ELR (cell line): Measurements from ENCODE around the gene PSMG3.

Experiments used
- DNase-seq: peaks from one replicate; pipeline ENCODE4 v3.0.0-alpha.2; 2015; ENCODE audit warnings: low read depth

The PSMG3 gene, protein sequence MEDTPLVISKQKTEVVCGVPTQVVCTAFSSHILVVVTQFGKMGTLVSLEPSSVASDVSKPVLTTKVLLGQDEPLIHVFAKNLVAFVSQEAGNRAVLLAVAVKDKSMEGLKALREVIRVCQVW

DNA sequence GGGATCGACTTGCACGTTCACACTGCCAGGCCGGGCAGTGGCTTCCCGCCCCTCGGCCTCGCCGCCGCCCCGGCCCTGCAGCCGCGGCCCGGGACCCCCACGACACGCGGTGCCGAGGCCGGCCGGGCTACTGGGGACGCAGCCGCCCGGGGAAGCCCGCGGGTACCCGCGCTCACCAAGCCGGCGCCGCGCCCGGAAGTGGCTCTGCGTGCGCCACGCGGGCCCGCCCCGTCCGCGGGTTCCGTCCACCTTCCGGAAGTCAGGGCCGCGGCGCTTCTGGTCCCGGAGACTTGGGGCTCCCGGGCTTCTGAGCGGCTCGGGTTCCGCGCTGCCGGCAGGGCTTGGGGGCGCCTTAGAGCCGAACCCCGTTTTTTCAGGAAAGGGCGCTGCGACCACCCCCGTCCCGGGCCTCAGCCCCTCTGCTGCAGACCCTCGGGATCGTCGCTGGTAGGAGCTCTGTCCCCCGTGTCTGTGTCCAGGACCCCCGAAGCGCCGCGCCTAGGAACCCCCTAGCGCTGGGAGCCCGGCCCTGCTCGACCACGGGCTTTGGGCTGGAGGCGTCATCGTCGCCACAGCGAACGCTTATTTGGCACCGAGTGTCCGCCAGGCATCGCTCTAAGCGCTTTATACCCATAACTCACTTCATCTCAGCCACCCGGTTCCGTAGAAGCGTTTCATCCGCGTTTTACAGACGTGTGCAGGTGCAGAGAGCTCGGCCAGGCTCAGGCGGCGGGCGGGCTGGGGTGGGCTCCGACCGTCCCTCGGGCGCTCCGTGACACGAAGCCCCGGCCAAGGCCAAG is at the start of gene PSMG3:
Gene PSMG3 (minus strand): TSS at position 200 of the 800 bp plus-strand sequence. CDS start 693 bp downstream, outside the sequence.
- peak; percentile 97 for DNase-seq

DNA sequence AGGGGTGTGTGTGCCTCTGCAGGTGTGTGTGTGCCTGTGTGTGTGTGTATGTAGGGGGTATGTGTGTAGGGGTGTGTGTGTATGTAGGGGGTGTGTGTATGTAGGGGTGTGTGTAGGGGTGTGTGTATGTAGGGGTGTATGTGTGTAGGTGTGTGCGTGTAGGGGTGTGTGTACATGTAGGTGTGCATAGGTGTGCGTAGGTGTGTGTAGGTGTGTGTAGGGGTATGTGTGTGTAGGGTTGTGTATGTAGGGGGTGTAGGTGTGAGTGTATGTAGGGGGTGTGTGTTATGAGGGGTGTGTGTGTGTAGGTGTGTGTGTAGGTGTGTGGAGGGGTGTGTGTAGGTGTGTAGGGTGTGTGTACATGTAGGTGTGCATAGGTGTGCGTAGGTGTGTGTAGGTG is 48.6 kb upstream of the PSMG3 start:
- DNase-seq: no peak

DNA sequence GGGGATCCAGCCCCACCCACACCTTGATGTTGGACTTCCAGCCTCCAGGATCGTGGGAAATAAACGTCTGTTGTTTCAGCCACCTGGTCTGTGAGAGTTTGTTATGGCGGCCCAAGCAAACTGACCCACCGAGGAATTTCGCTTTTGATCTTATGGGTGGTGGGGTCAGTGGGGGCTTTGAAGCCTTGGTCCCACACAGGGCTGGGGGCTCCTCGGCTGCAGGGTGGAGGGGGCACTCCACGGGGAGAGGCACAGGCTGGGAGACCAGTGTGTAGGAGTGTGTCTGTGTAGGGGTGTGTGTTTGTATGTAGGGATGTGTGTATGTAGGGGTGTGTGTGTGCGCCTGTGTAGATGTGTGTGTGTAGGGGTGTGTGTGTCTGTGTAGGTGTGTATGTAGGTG is 48.1 kb upstream of the PSMG3 start:
- DNase-seq: no peak

DNA sequence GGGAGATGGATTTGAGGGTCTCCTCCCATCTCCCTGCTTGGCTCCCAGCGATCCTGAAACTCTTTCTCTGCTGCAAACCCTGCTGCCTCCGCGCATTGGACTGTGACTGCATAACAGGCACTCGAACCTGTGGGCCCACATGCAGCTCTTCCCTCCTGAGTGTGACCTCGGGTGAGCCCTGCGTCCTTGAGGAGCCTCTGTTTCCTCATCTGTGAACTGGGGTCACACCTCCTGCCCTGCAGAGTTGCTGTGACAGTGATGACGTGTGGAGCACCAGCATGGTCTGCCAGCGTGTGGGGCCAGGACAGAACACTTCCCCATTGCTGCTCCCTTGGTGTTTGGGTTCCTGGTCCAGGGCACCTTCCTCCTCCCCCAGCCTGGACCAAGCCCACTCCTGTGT is 46.9 kb upstream of the PSMG3 start:
- no peak for DNase-seq

DNA sequence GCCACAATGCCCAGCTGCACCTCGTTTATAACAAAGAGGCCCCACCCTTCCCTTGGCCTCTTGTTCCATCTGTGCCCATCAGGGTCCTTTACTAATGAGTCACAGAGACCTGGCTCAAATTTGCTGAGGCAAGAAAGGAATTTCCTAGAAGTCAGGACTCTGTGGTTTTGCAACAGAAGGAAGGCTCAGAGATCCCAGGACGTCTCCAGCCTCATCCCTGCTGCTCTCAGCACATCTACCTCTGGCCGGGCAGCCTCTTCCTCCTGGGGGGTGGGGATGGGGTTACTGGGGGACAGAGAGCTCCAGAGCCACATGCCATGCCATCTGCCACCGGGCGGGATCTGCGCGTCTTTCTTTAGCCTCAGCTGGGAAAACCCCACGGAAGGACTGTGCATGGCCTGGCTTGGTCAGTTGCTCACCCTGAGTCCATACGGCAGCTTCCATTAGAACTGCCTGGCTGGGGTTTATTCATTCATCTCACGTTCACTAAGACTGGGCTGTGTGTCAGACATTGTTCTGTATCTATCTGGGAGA is 41.9 kb upstream of the PSMG3 start:
- DNase-seq: peak; percentile 85

DNA sequence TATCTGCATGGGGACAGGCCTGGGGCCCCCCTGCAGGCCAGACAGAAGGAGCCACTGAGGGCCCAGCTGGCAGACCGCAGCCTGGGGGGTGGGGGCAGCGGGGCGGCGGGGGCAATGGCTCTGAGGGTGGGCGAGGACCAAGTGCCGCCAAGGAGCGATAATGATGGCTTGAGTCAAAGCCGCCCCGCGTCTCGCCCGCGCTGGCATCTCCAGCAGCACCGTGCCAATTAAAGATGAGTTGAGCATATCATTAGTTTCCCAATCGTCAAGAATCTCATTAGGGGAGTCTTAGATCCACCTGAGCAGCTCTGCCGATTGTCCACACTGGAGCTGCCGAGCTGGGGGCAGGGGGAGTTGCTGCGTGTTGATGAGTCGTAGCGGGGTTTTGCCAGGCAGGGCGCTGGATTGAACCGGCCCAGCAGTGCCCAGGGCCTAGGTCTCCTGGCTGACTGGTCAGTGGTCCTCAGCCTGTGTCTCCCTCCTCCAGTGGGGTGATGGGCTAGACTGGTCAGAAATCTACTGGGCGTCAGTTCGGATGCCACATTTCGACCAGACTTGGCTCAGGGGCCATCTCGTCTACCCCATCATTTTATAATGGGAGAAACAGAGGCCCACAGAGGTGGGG is 41.0 kb upstream of the PSMG3 start:
- no peak for DNase-seq

DNA sequence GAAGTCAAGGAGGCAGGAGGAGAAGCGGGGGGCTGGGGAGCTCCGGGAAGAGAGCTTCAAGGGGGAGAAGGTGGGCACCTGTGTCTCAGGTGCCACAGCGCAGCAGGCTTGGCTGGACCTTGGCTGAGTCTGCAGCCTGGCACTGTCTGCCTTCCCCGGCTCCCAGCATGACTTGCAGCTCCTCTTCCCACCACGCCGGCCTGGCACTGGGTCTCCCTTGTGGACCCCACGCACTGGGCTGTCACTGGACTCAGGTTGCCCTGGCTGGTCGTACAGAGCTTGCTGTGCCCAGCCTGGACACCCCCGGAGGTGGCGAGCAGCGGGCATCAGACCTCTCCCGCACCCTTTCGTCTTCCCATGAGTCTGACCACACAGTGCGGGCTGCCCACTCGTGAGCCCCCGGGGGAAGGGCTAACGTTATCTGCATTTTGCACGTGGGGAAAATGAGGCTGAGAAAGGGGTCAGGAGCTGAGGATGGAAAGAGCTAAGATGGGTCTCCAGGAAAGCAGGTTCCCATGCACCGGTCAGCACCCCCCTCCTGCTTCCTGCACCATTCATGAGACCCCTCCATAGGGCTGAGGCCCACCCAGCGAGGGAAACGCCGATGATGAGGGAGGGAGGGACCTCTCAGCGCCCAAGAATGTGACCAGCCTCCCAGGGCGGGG is 40.3 kb upstream of the PSMG3 start:
- DNase-seq: no peak

DNA sequence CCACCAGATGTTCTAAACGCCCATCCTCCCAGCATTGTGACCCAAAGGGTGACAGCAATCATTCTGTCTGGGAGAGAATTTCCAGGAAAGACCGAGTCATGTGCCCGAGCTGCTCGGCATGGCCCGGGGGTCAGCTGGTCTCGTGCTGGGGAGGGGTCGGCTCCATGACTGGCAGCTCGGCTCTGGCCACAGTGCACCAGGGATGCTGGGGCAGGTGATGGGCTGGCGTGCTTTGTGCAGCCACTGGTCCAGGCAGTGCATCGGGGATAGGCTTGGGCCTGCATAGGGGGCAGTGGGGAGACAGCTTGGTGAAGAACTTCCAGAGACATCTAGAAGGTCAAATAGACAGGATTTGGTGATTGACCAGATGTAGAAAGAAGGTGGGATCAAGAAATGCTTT is 39.2 kb upstream of the PSMG3 start:
- no peak for DNase-seq

DNA sequence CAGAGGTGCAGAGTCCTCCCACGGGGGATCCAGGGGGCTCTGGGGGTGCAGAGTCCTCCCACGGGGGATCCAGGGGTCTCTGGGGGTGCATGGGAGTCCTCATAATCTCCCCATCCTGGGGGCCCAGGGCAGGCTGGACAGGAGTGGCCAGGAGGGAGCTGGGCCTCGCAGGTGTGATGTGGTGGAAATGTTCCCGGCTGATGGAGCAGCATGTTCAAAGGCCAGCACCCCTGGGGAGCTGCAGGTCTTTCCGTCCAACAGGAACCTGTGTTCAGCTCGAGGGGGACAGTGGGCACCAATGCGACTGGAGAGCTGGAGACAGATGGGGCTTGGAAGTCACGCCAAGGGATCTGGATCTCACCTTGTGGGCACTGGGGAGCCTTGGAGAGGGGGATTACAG is 38.5 kb upstream of the PSMG3 start:
- no peak for DNase-seq

DNA sequence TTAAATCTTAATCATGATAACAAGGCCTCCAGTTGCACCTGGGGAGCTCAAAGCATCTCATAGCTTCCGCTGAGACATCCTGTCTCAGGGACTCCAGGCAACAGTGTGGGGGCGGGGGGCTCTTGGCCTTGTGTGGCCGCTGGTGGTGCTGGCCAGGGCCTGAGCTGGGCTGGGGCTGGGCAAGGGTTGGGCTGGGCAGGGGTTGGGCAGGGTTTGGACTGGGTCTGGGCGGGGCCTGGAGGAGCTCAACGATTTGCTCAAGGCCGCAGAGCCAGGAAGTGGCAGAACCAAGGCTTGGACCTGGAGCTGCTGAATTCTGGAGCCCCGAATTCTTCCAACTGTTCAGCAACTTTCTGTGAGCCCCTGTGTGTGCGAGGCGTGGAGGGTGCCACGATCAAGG is 37.9 kb upstream of the PSMG3 start:
- DNase-seq: no peak

DNA sequence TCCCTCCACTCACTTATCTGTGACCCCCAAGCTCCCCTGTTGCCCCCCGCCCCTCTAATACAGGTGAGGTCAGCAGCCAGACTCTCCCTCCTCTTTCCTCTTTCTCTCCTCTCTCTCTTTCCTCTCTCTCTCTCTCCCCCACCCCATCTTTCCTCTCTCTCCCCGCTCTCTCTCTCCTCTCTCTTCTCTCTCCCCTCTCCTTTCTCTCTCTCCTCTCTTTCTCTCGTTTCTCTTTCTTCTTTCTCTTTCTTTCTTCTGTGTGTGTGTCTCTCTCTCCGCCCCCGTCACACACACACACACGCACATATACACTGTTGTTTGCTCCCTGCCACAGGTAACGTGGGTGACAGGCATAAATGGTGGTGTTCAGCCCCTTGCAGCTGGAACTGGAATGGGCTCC is 37.2 kb upstream of the PSMG3 start:
- DNase-seq: no peak

DNA sequence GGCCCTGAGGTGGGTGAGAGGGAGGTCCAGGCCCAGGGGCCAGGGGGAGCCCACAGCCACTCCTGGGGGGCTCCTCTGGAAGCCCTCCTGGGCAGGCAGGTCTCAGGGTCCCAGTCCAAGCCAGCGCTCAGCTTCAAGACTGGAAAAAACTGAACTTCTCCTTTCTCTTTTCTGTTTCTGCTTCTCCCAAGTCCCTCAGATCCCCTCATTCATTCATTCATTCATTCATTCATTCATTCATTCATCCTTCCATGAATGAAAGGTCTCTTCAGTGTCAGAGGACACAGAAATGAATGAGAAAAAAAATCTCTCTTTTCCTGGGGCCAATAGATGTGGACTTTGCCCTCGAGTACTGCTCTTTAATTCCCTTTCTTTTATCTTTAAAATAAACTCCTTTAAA is 34.6 kb upstream of the PSMG3 start:
- no peak for DNase-seq

DNA sequence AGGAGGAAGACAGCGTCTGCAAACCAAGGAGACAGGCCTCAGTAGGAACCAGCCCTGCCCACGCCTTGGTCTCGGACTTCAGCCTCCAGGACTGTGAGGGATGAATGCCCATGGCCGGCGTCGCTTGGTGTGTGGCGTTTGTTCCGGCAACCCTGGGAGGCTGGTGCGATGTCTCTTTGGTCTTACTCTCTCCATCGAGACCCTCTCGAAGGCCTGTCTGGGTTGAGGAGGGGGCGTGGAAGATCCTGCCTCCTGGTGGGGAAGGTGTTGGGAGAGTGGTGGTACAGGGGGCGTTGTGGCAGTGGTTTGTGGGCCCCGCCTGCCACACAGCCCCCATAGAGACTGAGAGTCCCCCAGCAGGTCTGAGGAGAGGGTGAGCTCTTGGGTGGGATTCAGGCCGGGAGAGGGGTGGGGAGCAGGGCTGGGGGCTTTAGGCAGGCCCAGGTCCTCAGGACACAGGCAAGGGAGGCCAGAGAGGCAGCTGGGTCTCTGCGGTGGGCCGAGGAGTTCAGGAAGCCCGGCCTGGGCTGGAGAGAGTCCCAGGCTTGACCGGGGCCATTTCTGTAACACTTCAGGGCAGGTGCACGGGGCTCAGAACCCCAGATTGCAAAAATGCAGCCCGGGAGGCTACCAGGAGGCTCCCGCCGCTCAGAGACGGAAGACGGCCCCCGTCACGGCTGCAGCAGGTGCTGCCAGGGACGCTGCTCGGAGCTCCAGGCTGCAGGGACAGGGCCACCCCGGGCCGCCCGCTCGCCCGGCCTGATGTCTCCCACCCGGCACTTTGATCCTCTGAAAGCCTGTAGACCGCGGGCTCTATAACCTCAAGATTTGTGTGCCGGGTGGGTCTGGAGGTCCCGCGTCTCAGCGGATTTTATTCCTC is 33.8 kb upstream of the PSMG3 start:
- DNase-seq: no peak

DNA sequence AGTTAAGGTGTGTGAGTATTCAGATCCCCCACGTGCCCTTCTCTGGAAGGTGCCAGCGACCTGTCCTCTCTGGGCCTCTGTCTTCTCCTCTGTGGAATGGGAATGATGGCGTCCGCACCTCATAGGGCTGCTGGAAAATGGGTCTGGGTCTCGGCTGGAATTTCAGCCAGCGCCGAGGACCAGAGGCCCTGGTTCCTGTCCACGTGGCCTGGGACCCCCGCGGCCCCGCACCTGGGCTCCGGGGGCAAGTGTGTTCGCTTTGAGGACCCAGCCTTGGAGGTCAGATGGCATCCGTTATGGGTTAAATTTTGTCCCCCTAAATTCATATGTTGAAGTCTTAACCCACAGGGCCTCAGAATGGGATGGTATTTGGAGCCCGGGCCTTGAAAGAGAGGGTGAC is 32.6 kb upstream of the PSMG3 start:
- DNase-seq: no peak

DNA sequence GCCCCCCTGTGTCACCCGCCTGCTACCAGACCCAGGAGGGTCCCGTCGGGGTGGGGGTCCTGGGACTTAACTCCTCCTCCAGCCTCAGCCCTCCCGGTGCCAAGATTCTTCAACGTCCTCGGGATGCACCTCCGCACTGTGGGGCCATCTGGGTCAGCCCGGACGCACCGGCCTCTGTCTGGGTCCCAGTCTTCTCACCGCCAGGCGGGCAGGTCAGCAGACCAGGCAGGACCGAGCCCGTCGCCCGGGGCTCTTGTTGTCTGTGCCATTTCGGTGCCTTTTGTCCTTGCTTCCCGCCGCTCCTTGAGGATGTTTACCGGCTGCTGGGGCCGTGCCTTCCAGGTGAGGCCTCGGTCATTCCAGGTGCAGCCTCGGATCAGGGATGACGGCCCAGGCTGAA is 32.1 kb upstream of the PSMG3 start:
- no peak for DNase-seq

DNA sequence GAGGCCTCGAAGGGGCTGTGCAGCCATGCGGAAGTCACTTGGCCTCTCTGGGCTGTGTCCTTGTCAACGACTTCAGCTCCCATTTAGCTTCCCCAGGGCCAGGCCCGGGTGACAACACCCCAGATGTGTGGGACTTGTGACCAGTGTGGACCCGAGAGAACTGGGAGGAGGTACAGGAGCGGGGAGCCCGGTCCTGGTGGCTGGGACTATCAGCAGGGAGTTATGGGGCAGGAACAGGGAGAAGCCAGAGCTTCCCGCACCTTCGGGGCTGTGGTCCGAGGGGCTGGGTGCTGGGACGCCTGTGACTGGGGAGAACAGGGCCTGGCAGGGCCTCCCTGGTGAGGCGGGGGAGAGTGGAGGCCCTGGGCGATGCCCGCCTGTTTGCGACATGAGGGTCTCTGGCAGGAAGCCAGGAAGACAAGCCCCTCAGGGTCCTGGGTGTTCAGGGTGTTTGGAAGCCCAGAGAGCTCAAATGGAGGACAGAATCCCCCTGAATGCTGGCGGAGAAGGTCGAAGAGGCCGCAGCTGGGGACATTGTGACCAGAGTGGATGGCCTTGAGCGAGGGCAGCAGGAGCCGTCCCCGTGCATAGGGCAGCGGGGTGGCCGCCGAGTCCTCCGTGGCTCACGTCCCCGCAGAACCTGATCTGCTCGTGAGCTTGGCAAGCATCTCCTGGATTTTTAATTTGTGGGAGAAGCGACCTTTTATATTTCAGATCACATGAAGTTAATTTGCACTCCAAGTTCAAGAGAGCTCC is 30.0 kb upstream of the PSMG3 start:
- DNase-seq: no peak

DNA sequence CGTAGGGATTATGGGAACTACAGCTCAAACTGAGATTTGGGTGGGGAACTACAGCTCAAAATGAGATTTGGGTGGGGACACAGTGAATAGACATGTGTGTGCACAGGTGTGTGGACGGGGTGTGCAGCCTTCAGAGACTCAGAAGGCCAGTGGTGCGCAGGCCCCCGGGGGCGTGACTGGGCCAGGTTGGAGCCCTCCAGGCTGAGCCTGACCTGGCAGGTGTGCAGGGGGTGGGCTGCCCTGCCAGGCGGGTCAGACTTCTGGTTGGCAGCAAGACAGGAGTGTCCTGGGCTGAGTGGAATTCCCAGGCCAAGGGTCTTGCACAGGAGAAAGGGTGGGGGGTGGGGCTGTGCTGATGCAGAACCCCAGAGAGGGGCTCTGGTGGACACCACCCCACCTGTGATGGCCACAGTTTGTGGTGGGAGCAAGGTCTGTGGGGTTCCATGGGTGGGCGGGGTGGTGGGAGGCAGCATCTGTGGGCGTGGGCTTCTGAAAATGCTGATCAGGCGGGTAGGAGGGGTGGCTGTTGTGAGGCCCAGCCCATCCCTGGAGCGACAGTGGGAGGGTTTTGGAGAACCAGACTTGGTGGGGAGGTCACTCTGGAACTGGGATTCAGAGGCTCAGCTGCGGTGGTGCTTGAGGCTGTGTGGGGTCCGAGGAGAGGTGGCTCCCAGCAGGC is 29.3 kb upstream of the PSMG3 start:
- DNase-seq: no peak

DNA sequence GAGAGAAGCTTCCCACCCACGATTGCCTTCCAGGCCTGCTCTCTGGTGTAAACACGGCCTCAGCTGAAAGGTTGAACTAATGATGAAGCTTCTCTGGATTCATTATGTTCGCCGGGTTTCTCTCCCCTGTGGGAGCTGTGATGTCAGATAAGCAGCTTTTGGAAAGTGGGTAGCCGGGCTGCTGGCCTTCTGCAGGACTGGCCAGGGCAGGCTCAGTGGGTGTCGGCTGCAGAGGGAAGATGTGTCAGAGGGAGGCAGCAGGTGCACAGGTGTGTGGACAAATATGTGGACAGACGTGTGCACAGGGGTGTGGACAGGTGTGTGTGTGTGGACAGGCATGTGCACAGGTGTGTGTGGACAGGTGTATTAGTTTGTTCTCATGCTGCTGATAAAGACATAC is 28.5 kb upstream of the PSMG3 start:
- DNase-seq: no peak

DNA sequence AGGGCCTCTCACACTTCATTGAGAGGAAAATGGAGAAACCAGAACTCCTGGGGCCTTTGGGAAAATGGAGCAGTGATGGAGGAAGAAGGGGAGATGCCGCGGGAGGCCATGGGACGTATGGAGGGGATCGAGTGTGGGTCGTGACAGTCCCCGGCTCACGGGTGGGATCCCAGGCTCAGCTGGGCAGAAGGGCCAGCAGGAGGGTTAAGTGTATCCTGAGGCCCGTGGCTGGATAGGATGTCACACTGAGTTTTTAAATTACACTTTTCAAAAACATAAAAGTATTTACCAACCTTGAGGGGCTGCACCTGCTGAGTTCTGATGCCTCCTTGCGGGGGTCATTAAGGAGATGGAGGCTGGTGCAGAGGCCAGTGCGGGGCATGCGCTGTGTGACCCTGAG is 28.0 kb upstream of the PSMG3 start:
- no peak for DNase-seq

DNA sequence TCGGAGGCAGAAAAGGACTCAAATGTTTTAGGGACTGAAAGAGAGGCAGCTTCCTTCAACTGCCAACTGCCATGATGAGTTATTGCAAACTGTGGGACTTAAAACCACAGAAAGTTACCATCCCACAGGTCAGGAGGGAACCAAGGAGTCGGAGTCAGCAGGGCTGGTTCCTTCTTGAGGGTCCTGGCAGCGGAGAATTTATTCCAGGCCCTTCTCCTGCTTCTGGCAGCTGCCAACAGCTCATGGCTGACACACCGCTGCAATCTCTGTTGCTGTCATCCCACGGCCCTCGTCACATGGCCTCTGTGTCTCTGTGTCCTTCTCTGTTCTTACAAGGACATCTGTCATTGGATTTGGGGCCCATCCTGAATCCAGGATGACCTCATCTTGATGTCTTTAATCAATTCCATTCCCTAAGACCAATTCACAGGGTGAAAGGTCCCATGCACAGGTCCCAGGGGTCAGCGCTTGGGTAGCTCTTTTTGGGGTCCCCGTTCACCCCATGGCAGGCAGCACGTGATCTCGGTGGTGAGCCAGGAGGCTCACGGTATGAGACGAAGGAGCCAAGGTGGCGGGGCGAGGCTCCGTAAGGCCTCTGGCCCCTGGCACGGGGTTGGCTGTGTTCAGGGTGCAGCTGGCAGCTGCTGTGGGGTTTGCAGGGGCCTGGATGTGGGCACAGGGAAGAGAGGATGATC is 27.4 kb upstream of the PSMG3 start:
- no peak for DNase-seq
